Stimulated activated CD8-positive, alpha-beta memory T cell treated with anti-CD3 and anti-CD28 coated beads, Interleukin-12 subunit alpha, Interleukin-12 subunit beta, amount 100 ng/mL, for 24 hours (primary cell): ENCODE data around the gene SNX6.
"Not testable (repeated sequence)": the region's sequence is repeated elsewhere in the genome, so short reads cannot be mapped to it uniquely, and the experiment has no call there.

ENCODE experiments used
- DNase-seq: peaks from one replicate; pipeline ENCODE4 v3.0.0-alpha.2; 2020; ENCODE audit errors: extremely low read depth

Gene SNX6

GRCh38 chr14:34562776-34563150, 67.2 kb downstream of the SNX6 start:
- no peak for DNase-seq

GRCh38 chr14:34562037-34562775, 67.7 kb downstream of the SNX6 start:
- not testable (repeated sequence) for DNase-seq

- not testable (repeated sequence) for DNase-seq
These were observed 73.5 kb downstream of the SNX6 start for GRCh38 chr14:34556498-34556829.

GRCh38 chr14:34555583-34556497, 74.1 kb downstream of the SNX6 start:
- not testable (repeated sequence) for DNase-seq

GRCh38 chr14:34554540-34555250, 75.3 kb downstream of the SNX6 start:
- DNase-seq = no peak

- not testable (repeated sequence) for DNase-seq
These were observed 80.5 kb downstream of the SNX6 start for GRCh38 chr14:34549276-34549966.

GRCh38 chr14:34548472-34548981, 81.4 kb downstream of the SNX6 start:
- DNase-seq = no peak

- not testable (repeated sequence) for DNase-seq
These were observed 82.8 kb downstream of the SNX6 start for GRCh38 chr14:34547136-34547520.

- DNase-seq = not testable (repeated sequence)
These were observed 83.4 kb downstream of the SNX6 start for GRCh38 chr14:34546272-34547135.

GRCh38 chr14:34540181-34541059, 89.5 kb downstream of the SNX6 start:
- DNase-seq = not testable (repeated sequence)

- DNase-seq = peak; percentile 88
These were observed 90.4 kb downstream of the SNX6 start, which contains the start of gene EAPP for GRCh38 chr14:34539407-34540180. Gene EAPP, minus strand, starts transcription at chr14:34539701. Its CDS starts 73 bp downstream, at chr14:34539628.

GRCh38 chr14:34538871-34539406, 91.0 kb downstream of the SNX6 start:
- no peak for DNase-seq

- DNase-seq = not testable (repeated sequence)
These were observed 91.9 kb downstream of the SNX6 start for GRCh38 chr14:34538096-34538495.

GRCh38 chr14:34537677-34538009, 92.3 kb downstream of the SNX6 start:
- no peak for DNase-seq

- DNase-seq = no peak
These were observed 92.8 kb downstream of the SNX6 start for GRCh38 chr14:34536951-34537676.

GRCh38 chr14:34527591-34527990, 102.4 kb downstream of the SNX6 start:
- DNase-seq = no peak

GRCh38 chr14:34524216-34524615, 105.7 kb downstream of the SNX6 start:
- DNase-seq = not testable (repeated sequence)

GRCh38 chr14:34522496-34522895, 107.5 kb downstream of the SNX6 start:
- DNase-seq = no peak
